MG63 (cell line): ENCODE measurements around the gene SIMC1. TPM values are rescaled to one million over a fixed set of nuclear protein-coding genes. Genes with fewer than 3 reads are reported as not detected.
"Not testable (repeated sequence)": the region's sequence is repeated elsewhere in the genome, so short reads cannot be mapped to it uniquely, and the experiment has no call there.

Experiments
- DNase-seq: peaks from one replicate; pipeline ENCODE4 v3.0.0-alpha.2; 2020
- H3K27me3 ChIP-seq: fragments of 250-450 bp; sonication (Bioruptor Pico); 2 replicates; pipeline ENCODE4 v1.5.1; 2020; ENCODE audit warnings: mild to moderate bottlenecking, moderate library complexity
- H3K36me3 ChIP-seq: fragments of 250-450 bp; sonication (Bioruptor Pico); 2 replicates; pipeline ENCODE4 v1.5.1; 2020; ENCODE audit warnings: mild to moderate bottlenecking, moderate library complexity
- H3K4me3 ChIP-seq: fragments of 250-450 bp; sonication (Bioruptor Pico); 2 replicates; pipeline ENCODE4 v1.5.1; 2020; ENCODE audit warnings: mild to moderate bottlenecking, moderate library complexity
- H3K9me3 ChIP-seq: fragments of 250-450 bp; sonication (Bioruptor Pico); 2 replicates; pipeline ENCODE4 v1.5.1; 2020; ENCODE audit warnings: mild to moderate bottlenecking, moderate library complexity
- total RNA-seq: library from RNA; depleted of rRNA; stranded (reverse); fragments of >200 nt; shearing (Covaris generic); gene quantifications from 2 replicates; pipeline ENCODE4 v1.2.3, GENCODE V29; 2014; ENCODE audit warnings: low replicate concordance

Gene SIMC1
- total RNA-seq, 1 experiment from 2014 or later: 23.4 TPM

DNA sequence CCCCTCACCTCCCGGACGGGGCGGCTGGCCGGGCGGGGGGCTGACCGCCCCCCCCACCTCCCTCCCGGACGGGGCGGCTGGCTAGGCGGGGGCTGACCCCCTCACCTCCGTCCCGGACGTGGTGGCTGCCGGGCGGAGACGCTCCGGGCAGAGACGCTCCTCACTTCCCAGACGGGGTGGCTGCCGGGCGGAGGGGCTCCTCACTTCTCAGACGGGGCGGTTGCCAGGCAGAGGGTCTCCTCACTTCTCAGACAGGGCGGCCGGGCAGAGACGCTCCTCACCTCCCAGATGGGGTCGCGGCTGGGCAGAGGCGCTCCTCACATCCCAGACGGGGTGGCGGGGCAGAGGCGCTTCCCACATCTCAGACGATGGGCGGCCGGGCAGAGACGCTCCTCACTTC is 13.9 kb downstream of the SIMC1 start:
- DNase-seq, H3K4me3 ChIP-seq, H3K9me3 ChIP-seq, H3K27me3 ChIP-seq, H3K36me3 ChIP-seq: not testable (repeated sequence)

GRCh38 chr5:176253370-176254065 is 15.3 kb downstream of the SIMC1 start:
- not testable (repeated sequence) for DNase-seq, H3K4me3 ChIP-seq, H3K27me3 ChIP-seq, H3K36me3 ChIP-seq
- peaks cover 10% of the 10 kb centered on the region for H3K9me3 ChIP-seq

- DNase-seq, H3K4me3 ChIP-seq, H3K27me3 ChIP-seq, H3K36me3 ChIP-seq: not testable (repeated sequence)
- H3K9me3 ChIP-seq: peaks cover 10% of the 10 kb centered on the region
These were observed 15.8 kb downstream of the SIMC1 start for GRCh38 chr5:176254066-176254393.

- H3K27me3 ChIP-seq, DNase-seq, H3K36me3 ChIP-seq, H3K9me3 ChIP-seq, H3K4me3 ChIP-seq: not testable (repeated sequence)
These were observed 19.8 kb downstream of the SIMC1 start for GRCh38 chr5:176257871-176258505.

GRCh38 chr5:176260682-176261081 is 22.5 kb downstream of the SIMC1 start:
- not testable (repeated sequence) for H3K4me3 ChIP-seq, DNase-seq, H3K27me3 ChIP-seq, H3K9me3 ChIP-seq
- peaks cover 11% of the 10 kb centered on the region; the same call in 1 of the 2 replicates for H3K36me3 ChIP-seq

DNA sequence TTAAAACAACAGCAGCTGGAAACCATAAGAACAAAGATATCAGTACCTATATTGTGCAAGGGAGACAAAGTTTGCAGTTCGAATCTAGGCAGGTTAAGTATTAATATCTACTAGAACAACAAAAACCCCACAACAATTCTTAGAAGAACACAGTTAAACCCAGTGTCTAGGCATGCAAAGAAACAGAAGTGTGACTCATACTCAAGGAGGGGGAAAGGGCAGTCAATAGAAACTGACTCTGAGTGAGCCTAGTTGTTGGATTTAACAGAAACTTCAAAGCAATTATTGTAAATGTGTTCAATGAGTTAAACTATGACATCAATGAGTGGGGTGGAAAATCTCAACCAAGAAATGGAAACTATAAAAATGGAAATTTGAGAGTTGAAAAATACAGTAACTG is 28.2 kb downstream of the SIMC1 start:
- H3K4me3 ChIP-seq, DNase-seq: not testable (repeated sequence)
- H3K36me3 ChIP-seq: peaks cover 13% of the 10 kb centered on the region

GRCh38 chr5:176289018-176289417 is 50.8 kb downstream of the SIMC1 start:
- not testable (repeated sequence) for DNase-seq, H3K27me3 ChIP-seq, H3K9me3 ChIP-seq, H3K4me3 ChIP-seq
- peaks cover 19% of the 10 kb centered on the region for H3K36me3 ChIP-seq

More for the DNA sequence above, 28.2 kb downstream of the SIMC1 start:
- H3K9me3 ChIP-seq, H3K27me3 ChIP-seq: not testable (repeated sequence)

DNA sequence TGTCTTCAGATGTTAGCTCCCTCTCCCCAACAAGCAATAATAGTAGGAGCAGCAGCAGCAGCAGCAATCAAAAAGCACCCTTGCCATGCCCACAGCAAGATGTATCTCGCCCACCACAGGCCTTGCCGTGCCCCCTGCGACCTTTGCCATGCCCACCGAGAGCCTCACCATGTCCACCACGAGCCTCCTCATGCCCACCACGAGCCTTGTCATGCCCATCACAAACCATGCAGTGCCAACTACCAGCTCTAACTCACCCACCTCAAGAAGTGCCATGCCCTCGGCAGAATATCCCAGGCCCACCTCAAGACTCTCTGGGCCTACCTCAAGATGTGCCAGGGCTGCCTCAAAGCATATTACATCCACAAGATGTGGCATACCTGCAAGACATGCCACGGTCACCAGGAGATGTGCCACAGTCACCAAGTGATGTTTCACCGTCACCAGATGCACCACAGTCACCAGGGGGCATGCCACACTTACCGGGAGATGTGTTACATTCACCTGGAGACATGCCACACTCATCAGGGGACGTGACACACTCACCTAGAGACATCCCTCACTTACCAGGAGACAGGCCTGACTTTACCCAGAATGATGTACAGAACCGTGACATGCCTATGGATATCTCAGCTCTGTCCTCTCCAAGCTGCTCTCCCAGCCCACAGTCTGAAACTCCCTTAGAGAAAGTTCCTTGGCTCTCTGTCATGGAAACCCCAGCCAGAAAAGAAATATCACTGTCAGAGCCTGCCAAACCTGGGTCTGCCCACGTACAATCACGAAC is 52.0 kb downstream of the SIMC1 start:
- H3K36me3 ChIP-seq: peaks cover 19% of the 10 kb centered on the region
- H3K4me3 ChIP-seq, DNase-seq, H3K27me3 ChIP-seq, H3K9me3 ChIP-seq: not testable (repeated sequence)

DNA sequence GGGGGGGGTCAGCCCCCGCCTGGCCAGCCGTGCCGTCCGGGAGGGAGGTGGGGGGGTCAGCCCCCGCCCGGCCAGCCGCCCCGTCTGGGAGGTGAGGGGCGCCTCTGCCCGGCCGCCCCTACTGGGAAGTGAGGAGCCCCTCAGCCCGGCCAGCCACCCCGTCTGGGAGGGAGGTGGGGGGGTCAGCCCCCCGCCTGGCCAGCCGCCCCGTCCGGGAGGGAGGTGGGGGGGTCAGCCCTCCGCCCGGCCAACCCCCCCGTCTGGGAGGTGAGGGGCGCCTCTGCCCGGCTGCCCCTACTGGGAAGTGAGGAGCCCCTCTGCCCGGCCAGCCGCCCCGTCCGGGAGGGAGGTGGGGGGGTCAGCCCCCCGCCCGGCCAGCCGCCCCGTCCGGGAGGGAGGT is 67.1 kb downstream of the SIMC1 start:
- not testable (repeated sequence) for H3K9me3 ChIP-seq, H3K4me3 ChIP-seq, DNase-seq, H3K27me3 ChIP-seq
- peaks cover 34% of the 10 kb centered on the region for H3K36me3 ChIP-seq

GRCh38 chr5:176317534-176318374 is 79.5 kb downstream of the SIMC1 start:
- no peak for DNase-seq
- H3K9me3 ChIP-seq: no peaks in the 10 kb centered on the region
- no peak overlapping the region for H3K4me3 ChIP-seq
- no peaks in the 10 kb centered on the region for H3K27me3 ChIP-seq
- peaks cover 54% of the 10 kb centered on the region for H3K36me3 ChIP-seq

DNA sequence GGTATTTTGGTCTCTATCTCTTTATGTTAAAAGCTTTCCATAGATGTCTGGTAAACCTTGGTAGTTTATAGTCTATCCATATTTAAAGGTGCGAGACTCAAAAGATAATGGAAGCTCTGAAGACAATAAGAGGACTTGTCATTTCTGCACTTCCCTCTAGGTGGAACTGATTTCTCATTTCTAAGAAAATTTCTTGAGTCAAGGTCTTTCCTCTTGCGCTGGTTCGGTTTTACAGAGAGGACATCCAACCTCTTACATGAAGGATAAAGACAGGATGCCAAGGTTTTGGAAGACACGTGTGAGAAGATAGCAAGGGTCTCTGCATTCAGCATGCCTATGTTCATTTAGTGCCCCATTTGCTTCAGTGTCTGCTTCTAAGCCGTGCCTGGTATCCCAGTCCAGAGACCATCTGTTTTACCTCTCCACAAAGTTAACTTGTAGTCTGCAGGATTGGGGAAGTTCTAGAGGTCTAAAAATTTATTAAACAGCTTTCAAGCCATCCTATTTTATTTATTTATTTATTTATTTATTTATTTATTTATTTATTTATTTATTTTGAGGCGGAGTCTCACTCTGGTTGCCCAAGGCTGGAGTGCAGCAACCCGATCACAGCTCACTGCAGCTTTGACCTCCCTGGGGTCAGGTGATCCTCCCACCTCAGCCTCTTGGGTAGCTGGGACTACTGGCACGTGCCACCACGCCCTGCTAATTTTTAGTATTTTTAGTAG is 81.8 kb downstream of the SIMC1 start:
- no peak for DNase-seq
- H3K4me3 ChIP-seq: no peak overlapping the region
- peaks cover 60% of the 10 kb centered on the region for H3K36me3 ChIP-seq
- H3K27me3 ChIP-seq: no peaks in the 10 kb centered on the region
- no peaks in the 10 kb centered on the region for H3K9me3 ChIP-seq

- no peak overlapping the region for H3K4me3 ChIP-seq
- no peak for DNase-seq
- H3K27me3 ChIP-seq: no peaks in the 10 kb centered on the region
- H3K36me3 ChIP-seq: peaks cover 60% of the 10 kb centered on the region
- no peaks in the 10 kb centered on the region for H3K9me3 ChIP-seq
These were observed 82.4 kb downstream of the SIMC1 start for GRCh38 chr5:176320577-176320976.

DNA sequence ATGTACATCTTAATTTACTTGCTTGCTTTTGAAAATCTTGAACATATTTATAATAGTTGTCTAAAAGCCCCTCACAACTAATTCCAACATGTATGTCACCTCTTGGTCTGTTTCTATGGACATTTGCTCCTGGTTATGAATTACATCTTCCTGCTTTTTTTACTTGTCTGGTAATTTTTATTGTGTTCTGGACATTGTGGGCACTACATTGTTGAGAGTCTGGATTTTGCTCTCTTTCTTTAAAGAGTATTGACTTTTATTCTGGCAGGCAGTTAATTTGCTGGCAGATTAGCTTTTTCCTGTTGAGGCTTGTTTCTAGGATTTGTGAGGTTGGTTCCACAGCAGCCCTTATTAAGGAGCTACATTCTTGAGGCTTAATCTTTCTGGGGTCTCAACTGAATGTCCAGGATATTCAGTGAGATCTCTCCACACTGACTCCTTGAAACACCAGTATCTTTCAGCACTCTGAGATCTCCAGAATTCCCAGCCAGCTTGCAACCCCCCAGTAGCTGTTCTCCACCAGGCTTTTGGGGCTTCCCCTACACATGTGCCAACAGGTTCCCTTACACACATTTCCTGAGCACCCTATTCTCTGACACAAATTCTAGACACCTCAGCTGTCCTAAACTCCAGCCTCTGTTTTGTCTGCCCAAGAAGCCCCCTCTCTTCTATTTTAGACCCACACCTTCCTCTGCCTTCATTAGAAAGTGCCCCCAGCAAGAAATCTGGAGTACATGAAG is 96.0 kb downstream of the SIMC1 start:
- Histone ChIP-seq H3K4me3 (no peak overlapping the region), H3K9me3 (no peaks in the 10 kb centered on the region), H3K27me3 (no peaks in the 10 kb centered on the region), H3K36me3 (peaks cover 29% of the 10 kb centered on the region)
- DNase-seq: no peak

DNA sequence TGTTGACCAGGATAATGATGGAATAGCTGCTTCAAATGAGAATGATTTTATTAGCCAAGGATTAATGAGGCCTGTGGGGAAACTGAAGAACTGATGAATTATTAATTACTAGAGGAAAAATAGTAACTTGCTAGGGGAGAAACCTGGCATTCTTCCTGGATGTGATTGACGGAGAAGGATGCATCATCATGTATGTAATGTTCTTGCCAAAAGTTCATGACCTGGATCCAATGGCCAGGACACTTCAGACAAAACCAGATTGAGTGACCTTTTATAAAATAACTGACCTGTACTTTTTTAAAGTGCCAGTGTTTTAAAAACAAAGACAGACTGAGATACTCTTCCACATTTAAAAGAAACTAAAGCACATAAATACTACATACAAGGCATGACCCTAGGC is 99.7 kb downstream of the SIMC1 start:
- no peaks in the 10 kb centered on the region for H3K27me3 ChIP-seq
- DNase-seq: no peak

GRCh38 chr5:176339304-176339703 is 101.1 kb downstream of the SIMC1 start:
- peaks cover 38% of the 10 kb centered on the region for H3K36me3 ChIP-seq
- no peak for DNase-seq
- no peak overlapping the region for H3K4me3 ChIP-seq
- H3K9me3 ChIP-seq: no peaks in the 10 kb centered on the region
- no peaks in the 10 kb centered on the region for H3K27me3 ChIP-seq

More for the DNA sequence above, 99.7 kb downstream of the SIMC1 start:
- H3K36me3 ChIP-seq: peaks cover 31% of the 10 kb centered on the region
- H3K9me3 ChIP-seq: no peaks in the 10 kb centered on the region
- no peak overlapping the region for H3K4me3 ChIP-seq
